Activated CD8-positive, alpha-beta memory T cell treated with anti-CD3 and anti-CD28 coated beads for 24 hours (primary cell): ENCODE measurements around the gene ADAMTSL5.

Experiments
- DNase-seq: peaks from one replicate; pipeline ENCODE4 v3.0.0-alpha.2; 2020

ADAMTSL5 gene

DNA sequence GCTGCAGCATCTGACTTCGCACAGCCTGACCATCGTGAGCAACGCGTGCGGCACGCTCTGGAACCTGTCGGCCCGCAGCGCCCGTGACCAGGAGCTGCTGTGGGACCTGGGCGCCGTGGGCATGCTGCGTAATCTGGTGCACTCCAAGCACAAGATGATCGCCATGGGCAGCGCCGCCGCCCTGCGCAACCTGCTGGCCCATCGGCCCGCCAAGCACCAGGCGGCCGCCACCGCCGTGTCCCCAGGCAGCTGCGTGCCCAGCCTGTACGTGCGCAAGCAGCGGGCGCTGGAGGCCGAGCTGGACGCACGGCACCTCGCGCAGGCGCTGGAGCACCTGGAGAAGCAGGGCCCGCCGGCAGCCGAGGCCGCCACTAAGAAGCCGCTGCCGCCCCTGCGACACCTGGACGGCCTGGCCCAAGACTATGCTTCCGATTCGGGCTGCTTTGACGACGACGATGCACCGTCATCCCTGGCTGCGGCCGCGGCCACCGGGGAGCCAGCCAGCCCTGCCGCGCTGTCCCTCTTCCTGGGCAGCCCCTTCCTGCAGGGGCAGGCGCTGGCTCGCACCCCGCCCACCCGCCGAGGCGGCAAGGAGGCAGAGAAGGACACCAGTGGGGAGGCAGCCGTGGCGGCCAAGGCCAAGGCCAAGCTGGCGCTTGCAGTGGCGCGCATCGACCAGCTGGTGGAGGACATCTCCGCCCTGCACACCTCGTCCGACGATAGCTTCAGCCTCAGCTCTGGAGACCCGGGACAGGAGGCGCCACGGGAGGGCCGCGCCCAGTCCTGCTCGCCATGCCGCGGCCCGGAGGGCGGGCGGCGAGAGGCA, 47.4 kb downstream of the ADAMTSL5 start:
- DNase-seq, result no peak

- no peak for DNase-seq
Observed at GRCh38 chr19:1461862-1462261, 51.0 kb downstream of the ADAMTSL5 start.

DNA sequence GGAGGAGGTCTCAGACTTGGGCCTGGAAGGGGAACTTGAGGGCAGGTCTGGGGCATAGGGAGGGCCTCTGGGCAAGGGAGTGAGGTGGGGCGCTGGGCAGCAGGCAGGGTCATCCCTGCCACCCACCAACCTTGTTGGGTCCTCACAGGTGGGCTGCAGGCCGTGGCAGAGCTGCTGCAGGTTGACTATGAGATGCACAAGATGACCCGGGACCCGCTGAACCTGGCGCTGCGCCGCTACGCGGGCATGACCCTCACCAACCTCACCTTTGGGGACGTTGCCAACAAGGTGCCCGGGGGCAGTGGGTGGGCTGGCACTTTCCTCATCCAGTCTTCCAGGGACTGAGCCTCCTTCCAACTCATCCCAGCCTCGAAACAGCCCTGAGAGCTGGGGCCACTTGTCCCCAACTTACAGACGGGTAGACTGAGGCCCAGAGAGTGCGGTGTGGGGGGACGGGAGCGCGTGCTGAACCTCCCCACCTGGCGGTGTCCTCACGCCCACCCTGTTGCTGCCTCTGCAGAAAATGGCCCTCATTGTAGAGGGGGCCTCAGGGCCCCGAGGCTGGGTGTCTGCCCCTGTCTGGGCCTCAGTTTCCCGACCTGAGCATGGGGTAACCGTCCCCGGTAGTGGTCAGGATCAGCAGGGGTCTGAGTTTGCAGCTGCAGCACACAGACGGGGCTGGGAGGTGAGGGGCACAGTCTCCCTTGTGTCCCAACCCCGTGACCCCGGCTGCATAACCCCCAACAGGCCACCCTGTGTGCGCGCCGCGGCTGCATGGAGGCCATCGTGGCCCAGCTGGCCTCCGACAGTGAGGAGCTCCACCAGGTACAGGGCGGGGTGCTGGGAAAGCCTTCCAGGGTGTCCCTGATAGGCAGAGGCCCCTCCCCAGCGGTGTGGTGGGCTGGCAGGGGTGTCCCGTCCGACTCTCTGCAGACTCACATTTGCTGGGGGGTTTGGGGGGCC, 52.5 kb downstream of the ADAMTSL5 start:
- DNase-seq, result no peak

DNA sequence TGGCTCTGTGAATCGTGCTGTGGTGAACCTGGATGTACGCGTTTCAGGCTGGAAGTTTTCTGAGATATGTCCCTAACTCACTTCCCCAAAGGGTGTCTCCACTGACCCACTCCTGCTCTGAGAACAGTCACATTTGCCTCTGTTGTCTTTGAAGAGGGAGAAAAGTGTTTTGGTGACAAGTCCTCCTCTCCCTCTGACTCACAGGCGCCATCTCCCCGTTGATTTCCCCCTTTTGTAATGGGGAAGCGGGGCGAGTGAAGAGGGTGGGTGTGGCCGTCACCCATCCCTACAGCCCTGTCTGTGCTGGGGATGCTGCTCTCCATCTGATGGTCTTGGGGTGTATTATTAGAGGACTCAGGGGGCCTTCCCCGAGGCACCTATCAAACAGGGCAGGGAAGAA, 53.3 kb downstream of the ADAMTSL5 start:
- DNase-seq, result no peak

DNA sequence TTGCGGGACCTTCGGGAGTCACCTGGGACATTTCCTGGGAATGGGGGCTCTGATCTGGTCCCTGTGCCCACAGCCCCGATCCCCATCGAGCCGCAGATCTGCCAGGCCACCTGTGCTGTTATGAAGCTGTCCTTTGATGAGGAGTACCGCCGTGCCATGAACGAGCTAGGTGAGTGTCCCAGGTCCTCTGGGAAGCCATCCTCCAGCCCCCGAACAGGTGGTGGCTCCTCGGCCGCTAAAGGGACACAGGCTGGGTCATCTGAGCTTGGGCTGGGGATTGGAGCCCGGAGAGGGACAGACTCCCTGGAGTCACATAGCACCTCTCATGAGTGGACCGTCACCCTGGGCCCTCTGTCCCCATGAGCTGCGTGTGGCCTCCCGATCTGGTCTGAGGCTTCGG, 54.9 kb downstream of the ADAMTSL5 start:
- no peak for DNase-seq

DNA sequence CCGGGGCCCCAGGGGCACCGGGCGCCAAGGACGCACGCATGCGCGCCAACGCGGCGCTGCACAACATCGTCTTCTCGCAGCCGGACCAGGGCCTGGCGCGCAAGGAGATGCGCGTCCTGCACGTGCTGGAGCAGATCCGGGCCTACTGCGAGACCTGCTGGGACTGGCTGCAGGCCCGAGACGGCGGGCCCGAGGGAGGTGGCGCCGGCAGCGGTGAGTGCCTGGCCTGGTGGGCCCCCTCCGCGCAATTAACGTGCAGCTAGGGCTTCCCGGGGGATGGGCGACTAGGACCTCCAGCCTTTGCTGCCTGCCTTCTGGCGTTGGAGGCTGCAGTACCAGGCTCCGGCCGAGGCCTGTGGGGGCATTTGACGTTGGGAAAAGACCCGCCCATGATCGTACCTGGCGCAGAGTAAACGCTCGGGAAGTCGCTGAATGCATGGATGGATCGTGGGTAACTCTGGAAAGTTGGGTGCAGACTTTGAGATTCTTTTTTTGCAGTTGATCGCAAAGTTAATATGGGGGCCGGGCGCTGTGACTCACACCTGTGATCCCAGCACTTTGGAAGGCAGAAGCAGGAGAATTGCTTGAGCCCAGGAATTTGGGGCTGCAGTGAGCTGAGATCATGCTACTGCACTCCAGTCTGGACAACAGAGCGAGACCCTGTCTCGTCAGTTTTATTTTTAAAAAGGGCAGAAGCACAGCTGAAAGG, 55.6 kb downstream of the ADAMTSL5 start:
- DNase-seq, result no peak

DNA sequence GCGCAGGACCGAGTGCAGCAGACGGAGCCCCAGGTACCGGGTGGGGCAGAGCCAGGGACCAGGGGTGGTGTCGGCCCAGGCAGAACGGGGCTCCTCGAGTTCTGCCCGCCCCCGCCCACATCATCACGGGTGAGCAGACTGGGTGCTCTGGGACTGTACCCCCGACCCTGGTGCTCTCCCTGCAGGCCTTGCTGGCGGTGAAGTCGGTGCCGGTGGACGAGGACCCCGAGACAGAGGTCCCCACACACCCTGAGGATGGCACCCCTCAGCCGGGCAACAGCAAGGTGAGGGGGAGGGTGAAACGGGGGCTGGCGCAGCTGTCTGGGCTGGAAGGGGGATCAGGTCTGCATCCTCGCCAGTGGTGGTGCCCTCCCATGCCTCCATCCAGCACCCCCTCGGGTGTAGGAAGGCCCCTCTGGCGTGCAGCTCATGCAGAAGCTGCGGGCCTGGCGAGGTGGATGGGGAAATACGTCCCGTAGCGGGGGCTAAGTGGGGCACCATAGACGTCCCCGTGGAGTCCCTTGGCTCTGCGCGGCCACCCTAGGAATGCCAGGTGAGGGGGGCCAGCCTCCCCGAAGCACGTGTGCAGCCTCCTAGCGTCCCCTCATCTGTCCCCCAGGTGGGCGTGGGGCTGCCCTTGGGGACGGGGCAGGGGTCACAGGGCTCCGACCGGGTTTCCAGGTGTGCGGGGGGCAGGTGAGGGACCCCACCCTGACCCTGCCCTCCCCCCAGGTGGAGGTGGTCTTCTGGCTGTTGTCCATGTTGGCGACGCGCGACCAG, 56.5 kb downstream of the ADAMTSL5 start:
- no peak for DNase-seq

GRCh38 chr19:1455336-1456120, 57.3 kb downstream of the ADAMTSL5 start:
- no peak for DNase-seq
